B cell (primary cell): Measurements from ENCODE around the gene DTL. TPM values are rescaled to one million over a fixed set of nuclear protein-coding genes. Genes with fewer than 3 reads are reported as not detected.

ENCODE experiments used
- ATAC-seq: fragments of 200-7000 bp; cut with Tn5 transposase; one replicate; pipeline ENCODE4 v1.10.0; 2021; ENCODE audit warnings: low read depth, mild to moderate bottlenecking, moderate number of reproducible peaks, moderate library complexity
- CTCF ChIA-PET: fragments of 350-600 bp; sonication (Branson Sonifier 250); formaldehyde crosslinking; loops from one replicate; lab custom pipeline; 2021; ENCODE audit warnings: antibody characterized with exemption, inconsistent platforms; lab: Charles Lee
- POLR2A ChIA-PET: fragments of 350-600 bp; sonication (Branson Sonifier 250); formaldehyde crosslinking; loops from one replicate; lab custom pipeline; 2021; ENCODE audit warnings: antibody characterized with exemption; lab: Charles Lee
- DNase-seq: peaks from one replicate; pipeline ENCODE4 v3.0.0; 2013
- H2AFZ ChIP-seq: 2 replicates; pipeline ENCODE4 v1.6.1; 2012; ENCODE audit warnings: mild to moderate bottlenecking, low read depth, low read length; ENCODE audit not compliant: insufficient read depth, poor library complexity, severe bottlenecking
- H3K27ac ChIP-seq, 2 donors: 1 replicate in 1 of 2; 2 replicates in 1 of 2; pipeline ENCODE4 v1.5.1; 2012 to 2013; ENCODE audit warnings: low read length in 2 of 2, mild to moderate bottlenecking in 2 of 2, moderate library complexity in 1 of 2
- H3K27me3 ChIP-seq, 4 experiments: fragments of 200-600 bp in 1 of 4; sonication (generic) in 1 of 4; replicated peaks in 1 of 4; 1 replicate in 2 of 4; 2 replicates in 2 of 4; pipeline versions ENCODE4 v1.6.1 to v1.7.0; 2013 to 2016; ENCODE audit warnings: low read length in 3 of 4, mild to moderate bottlenecking in 2 of 4, mixed read lengths in 1 of 4, moderate library complexity in 1 of 4; ENCODE audit not compliant: insufficient read depth in 4 of 4, control insufficient read depth in 3 of 4; ENCODE audit errors: control extremely low read depth in 1 of 4
- H3K36me3 ChIP-seq, 2 experiments: replicated peaks in 1 of 2; 1 replicate in 1 of 2; 2 replicates in 1 of 2; pipeline versions ENCODE4 v1.6.1 to v1.7.1; 2013; ENCODE audit warnings: low read length in 1 of 2; ENCODE audit not compliant: insufficient read depth in 2 of 2, control insufficient read depth in 1 of 2; ENCODE audit errors: control extremely low read depth in 1 of 2, extremely low read depth in 1 of 2
- H3K4me1 ChIP-seq, 2 donors: fragments of 200-600 bp in 1 of 2; sonication (generic) in 1 of 2; 1 replicate in 1 of 2; 2 replicates in 1 of 2; pipeline versions ENCODE4 v1.5.1 to v1.6.1; 2013 to 2017; ENCODE audit warnings: low read length in 2 of 2; ENCODE audit not compliant: control insufficient read depth in 2 of 2, insufficient read depth in 2 of 2
- H3K4me2 ChIP-seq: replicated peaks from 2 replicates; pipeline ENCODE3; 2012; ENCODE audit warnings: mild to moderate bottlenecking, low read depth, low read length; ENCODE audit not compliant: poor library complexity, severe bottlenecking
- H3K4me3 ChIP-seq, 5 experiments: fragments of 200-600 bp in 1 of 5; sonication (generic) in 1 of 5; 1 replicate in 3 of 5; 2 replicates in 2 of 5; pipeline versions ENCODE4 v1.5.1 to v1.7.0; 2011 to 2016; ENCODE audit warnings: low read length in 4 of 5, mild to moderate bottlenecking in 4 of 5, low read depth in 2 of 5, control low read depth in 1 of 5, moderate library complexity in 1 of 5; ENCODE audit not compliant: insufficient read depth in 1 of 5; ENCODE audit errors: control extremely low read depth in 1 of 5, extremely low read depth in 1 of 5
- H3K79me2 ChIP-seq: fragments of 200-600 bp; sonication (generic); one replicate; pipeline ENCODE4 v1.6.0; 2016; ENCODE audit warnings: low read length; ENCODE audit not compliant: control insufficient read depth, insufficient read depth
- H3K9ac ChIP-seq: fragments of 200-600 bp; sonication (generic); 2 replicates; pipeline ENCODE4 v1.6.1; 2017; ENCODE audit warnings: mild to moderate bottlenecking, low read length, moderate library complexity
- H3K9me3 ChIP-seq, 3 donors: one replicate each; pipeline versions ENCODE4 v1.6.1 to v1.7.1; 2013; ENCODE audit warnings: low read length in 2 of 3; ENCODE audit not compliant: control insufficient read depth in 2 of 3, insufficient read depth in 1 of 3; ENCODE audit errors: control extremely low read depth in 1 of 3
- H4K20me1 ChIP-seq: 2 replicates; pipeline ENCODE4 v1.6.0; 2012; ENCODE audit warnings: mild to moderate bottlenecking, low read length; ENCODE audit not compliant: insufficient read depth, control insufficient read depth, poor library complexity, severe bottlenecking
- H3K27ac Mint-ChIP-seq: one replicate; pipeline ENCODE4 v1.8.0; 2021; ENCODE audit warnings: mixed read lengths
- H3K27me3 Mint-ChIP-seq: one replicate; pipeline ENCODE4 v1.8.0; 2021; ENCODE audit warnings: mixed read lengths
- H3K4me1 Mint-ChIP-seq: one replicate; pipeline ENCODE4 v1.8.0; 2021; ENCODE audit warnings: mixed read lengths
- H3K4me3 Mint-ChIP-seq: one replicate; pipeline ENCODE4 v1.8.0; 2021; ENCODE audit warnings: mixed read lengths
- H3K9me3 Mint-ChIP-seq: one replicate; pipeline ENCODE4 v1.8.0; 2022; ENCODE audit warnings: mixed read lengths; ENCODE audit not compliant: insufficient read depth
- CTCF ChIP-seq: fragments of 200-600 bp; IDR thresholded peaks from one replicate; pipeline ENCODE4 v1.8.0; 2022; ENCODE audit warnings: antibody characterized with exemption, mild to moderate bottlenecking
- EZH2 ChIP-seq: IDR thresholded peaks from 2 replicates; pipeline ENCODE4 v1.6.1; 2012; ENCODE audit warnings: borderline replicate concordance, low read depth, mild to moderate bottlenecking, moderate library complexity, low read length; ENCODE audit not compliant: insufficient read depth, poor library complexity, severe bottlenecking
- WGBS: methylation state at CpG from one replicate; pipeline ENCODE4 v1.1.5; 2013; ENCODE audit warnings: missing lambda C conversion rate; ENCODE audit not compliant: insufficient coverage; 5-methylcytosine and 5-hydroxymethylcytosine counted together
- intact Hi-C: fragments of 100-400 bp; cut with micrococcal nuclease; formaldehyde crosslinking; loops from one replicate; pipeline ENCODE4 v1.10.0; 2022
- polyA plus RNA-seq: library from polyadenylated mRNA; depleted of rRNA; stranded (reverse); fragments of >200 nt; gene quantifications from 2 replicates; pipeline ENCODE4 v1.2.3, GENCODE V29; 2012
- total RNA-seq, 2 donors: library from RNA; stranded (reverse); fragments of 120-200 nt in 1 of 2; gene quantifications; 1 replicate in 1 of 2; 2 replicates in 1 of 2; pipeline versions ENCODE4 v1.2.3 to v1.2.4, GENCODE V29; 2013 to 2022

DTL gene
- total and polyA plus RNA-seq, 2 donors (not counting 1 experiment from before 2014, with no cell fraction given), result 0.37 to 0.39 TPM

- Histone ChIP-seq H3K4me1 (no peaks in the 10 kb centered on the region), H3K9me3 (no peaks in the 10 kb centered on the region), H3K36me3 (no peaks in the 10 kb centered on the region), H3K27me3 (no peaks in the 10 kb centered on the region), H3K79me2 (no peaks in the 10 kb centered on the region), H3K27ac (no peak overlapping the region), H3K4me3 (no peak overlapping the region), H4K20me1 (no peaks in the 10 kb centered on the region), H3K4me2 (no peak overlapping the region), H3K9ac (no peak overlapping the region), H2AFZ (peak overlapping the region; percentile 29)
- ChIA-PET CTCF (interaction anchor here (5.8 kb wide), 1 partner anchor 382 kb away, joined by 28 read pairs; no protein-coding TSS in a partner anchor), POLR2A (no interaction called here)
- Mint-ChIP-seq H3K4me1 (no peaks in the 10 kb centered on the region), H3K9me3 (no peaks in the 10 kb centered on the region), H3K27me3 (no peaks in the 10 kb centered on the region), H3K27ac (no peak overlapping the region), H3K4me3 (no peak overlapping the region)
- no CpG with 5 or more reads among the region's 3 CpGs for WGBS
- ATAC-seq, result no peak
- no peak for TF ChIP-seq EZH2
- TF ChIP-seq CTCF, result no peak
- no peak for DNase-seq
- intact Hi-C loops, result no loop called here
These were observed 39.3 kb downstream of the DTL start for GRCh38 chr1:212074856-212075255.

DNA sequence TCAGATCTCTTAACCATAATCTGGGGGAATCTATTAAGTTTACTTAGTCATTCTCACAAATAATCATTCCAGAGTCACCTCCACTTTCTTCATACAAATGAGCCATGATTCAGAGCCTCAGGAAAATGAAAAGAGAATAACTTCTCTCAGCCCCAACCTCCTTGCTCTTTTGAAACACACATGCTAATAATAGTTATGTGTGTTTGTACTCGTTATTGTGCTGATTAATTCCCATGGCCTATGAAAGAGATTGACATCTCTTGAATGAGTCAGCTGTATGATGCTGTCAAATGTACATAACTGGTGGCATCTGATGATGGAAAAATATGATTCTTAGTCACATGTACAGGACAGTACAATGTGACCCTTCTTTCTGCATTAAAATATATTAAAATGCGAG, 41.5 kb downstream of the DTL start:
- Histone ChIP-seq H3K4me1 (no peaks in the 10 kb centered on the region), H3K4me2 (no peak overlapping the region), H3K4me3 (no peak overlapping the region), H3K27ac (no peak overlapping the region), H3K9ac (no peak overlapping the region), H3K36me3 (no peaks in the 10 kb centered on the region), H3K9me3 (peaks cover 0 to 1% (median 0%) of the 10 kb centered on the region in 3 donors), H2AFZ (no peak overlapping the region), H3K27me3 (no peaks in the 10 kb centered on the region), H4K20me1 (no peaks in the 10 kb centered on the region), H3K79me2 (no peaks in the 10 kb centered on the region)
- no peaks in the 10 kb centered on the region for H3K9me3 Mint-ChIP-seq
- POLR2A ChIA-PET, result no interaction called here
- DNase-seq, result no peak
- H3K4me3 Mint-ChIP-seq, result no peak overlapping the region
- WGBS, result 60% methylated on average over 1 of the region's 2 CpGs
- no peak for ATAC-seq
- intact Hi-C loops, result no loop called here
- H3K27me3 Mint-ChIP-seq, result no peaks in the 10 kb centered on the region
- no peaks in the 10 kb centered on the region for H3K4me1 Mint-ChIP-seq
- CTCF ChIA-PET, result interaction anchor here (5.8 kb wide), 1 partner anchor 380 kb away, joined by 28 read pairs; no protein-coding TSS in a partner anchor
- H3K27ac Mint-ChIP-seq, result no peak overlapping the region
- TF ChIP-seq EZH2 (no peak), CTCF (no peak)
